Lung (tissue), 12 donors: ENCODE results near the gene HEPACAM. TPM values are rescaled to one million over a fixed set of nuclear protein-coding genes. Genes with fewer than 3 reads are reported as not detected.

Experiments
- ATAC-seq: fragments of 200-7000 bp; cut with Tn5 transposase; one replicate; pipeline ENCODE4 v1.9.1; 2020; ENCODE audit warnings: moderate number of reproducible peaks; ENCODE audit not compliant: insufficient read depth, low FRiP score
- DNase-seq, 3 donors: peaks; one replicate each; pipeline ENCODE4 v3.0.0-alpha.2; 2013 to 2017
- H3K27ac ChIP-seq, 2 donors: one replicate each; pipeline ENCODE4 v1.5.1; 2013; ENCODE audit warnings: mild to moderate bottlenecking in 2 of 2, moderate library complexity in 2 of 2, control low read depth in 1 of 2, inconsistent platforms in 1 of 2, low read depth in 1 of 2, low read length in 1 of 2
- H3K27me3 ChIP-seq, 3 donors: one replicate each; pipeline ENCODE4 v1.5.1; 2013; ENCODE audit warnings: low read length in 2 of 3; ENCODE audit not compliant: control insufficient read depth in 3 of 3, insufficient read depth in 3 of 3
- H3K36me3 ChIP-seq, 4 donors: one replicate each; pipeline ENCODE4 v1.5.1; 2013; ENCODE audit warnings: low read length in 4 of 4, mild to moderate bottlenecking in 1 of 4, moderate library complexity in 1 of 4; ENCODE audit not compliant: control insufficient read depth in 4 of 4, insufficient read depth in 4 of 4
- H3K4me1 ChIP-seq, 5 donors: one replicate each; pipeline ENCODE4 v1.5.1; 2013; ENCODE audit warnings: low read length in 5 of 5, mild to moderate bottlenecking in 2 of 5, moderate library complexity in 1 of 5; ENCODE audit not compliant: control insufficient read depth in 5 of 5, insufficient read depth in 5 of 5
- H3K4me3 ChIP-seq: one replicate; pipeline ENCODE4 v1.5.1; 2013; ENCODE audit warnings: mild to moderate bottlenecking, control low read depth, moderate library complexity
- H3K9ac ChIP-seq, 2 donors: one replicate each; pipeline ENCODE4 v1.5.1; 2013; ENCODE audit warnings: low read length in 2 of 2, control low read depth in 1 of 2; ENCODE audit not compliant: insufficient read depth in 1 of 2
- H3K9me3 ChIP-seq, 4 donors: one replicate each; pipeline ENCODE4 v1.5.1; 2013; ENCODE audit warnings: low read length in 3 of 4, mild to moderate bottlenecking in 1 of 4, moderate library complexity in 1 of 4; ENCODE audit not compliant: control insufficient read depth in 4 of 4, insufficient read depth in 3 of 4
- WGBS, 2 donors: extraction: QIAGEN DNeasy Blood & Tissue Kit; methylation state at CpG; one replicate each; pipeline ENCODE4 v1.1.7; 2013; 5-methylcytosine and 5-hydroxymethylcytosine counted together
- polyA plus RNA-seq, 2 donors: library from polyadenylated mRNA; stranded (reverse); fragments of 200-250 nt; gene quantifications; one replicate each; pipeline ENCODE4 v1.2.1, GENCODE V29; 2013
- total RNA-seq, 2 donors: library from RNA; depleted of rRNA in 1 of 2; stranded (reverse); fragments of >200 nt in 1 of 2; gene quantifications; one replicate each; pipeline ENCODE4 v1.2.1, GENCODE V29; 2014 to 2021
- TF ChIP-seq, protein P1 (sequence below): IDR thresholded peaks from 2 replicates; pipeline ENCODE4 v1.5.1; 2012; ENCODE audit warnings: mild to moderate bottlenecking; ENCODE audit errors: control extremely low read depth, extremely low read depth
- donor health status: control.
- donor health status: control.
- donor health status: Bipolar disorder and iron deficiency.
- donor health status: healthy.
- donor health status: DM: yes; HTN: yes; CAD: no.

HEPACAM gene
- total and polyA plus RNA-seq, 4 donors = 0.02 TPM; not detected in 3

DNA sequence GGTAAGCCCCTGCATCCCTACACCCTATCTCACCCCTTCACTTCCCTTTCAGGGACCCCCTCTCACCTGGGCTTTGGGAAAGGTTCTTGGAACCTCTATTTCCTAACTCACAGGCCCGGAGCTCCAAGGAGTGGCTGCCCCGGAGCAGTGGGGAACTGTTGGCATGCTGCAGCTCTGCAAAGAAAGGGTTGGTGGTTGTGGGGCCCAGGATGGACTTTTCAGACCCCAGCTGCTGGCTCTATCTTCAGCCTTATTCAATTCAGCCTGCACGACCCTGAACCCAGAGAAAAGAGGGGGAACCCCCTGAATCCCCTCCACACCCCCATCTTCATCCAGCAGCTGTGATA, 48.2 kb downstream of the HEPACAM start:
- Histone ChIP-seq H3K27me3 (no peaks in the 10 kb centered on the region), H3K9ac (no peak overlapping the region), H3K4me3 (no peak overlapping the region), H3K36me3 (peaks cover 0 to 3% (median 0%) of the 10 kb centered on the region in 4 donors), H3K4me1 (peaks cover 0 to 21% (median 11%) of the 10 kb centered on the region in 5 donors), H3K9me3 (no peaks in the 10 kb centered on the region), H3K27ac (no peak overlapping the region)
- WGBS, 2 donors = 77 to 88% methylated on average over 3 of the region's 3 CpGs
- no peak for ATAC-seq
- TF ChIP-seq, protein P1, sequence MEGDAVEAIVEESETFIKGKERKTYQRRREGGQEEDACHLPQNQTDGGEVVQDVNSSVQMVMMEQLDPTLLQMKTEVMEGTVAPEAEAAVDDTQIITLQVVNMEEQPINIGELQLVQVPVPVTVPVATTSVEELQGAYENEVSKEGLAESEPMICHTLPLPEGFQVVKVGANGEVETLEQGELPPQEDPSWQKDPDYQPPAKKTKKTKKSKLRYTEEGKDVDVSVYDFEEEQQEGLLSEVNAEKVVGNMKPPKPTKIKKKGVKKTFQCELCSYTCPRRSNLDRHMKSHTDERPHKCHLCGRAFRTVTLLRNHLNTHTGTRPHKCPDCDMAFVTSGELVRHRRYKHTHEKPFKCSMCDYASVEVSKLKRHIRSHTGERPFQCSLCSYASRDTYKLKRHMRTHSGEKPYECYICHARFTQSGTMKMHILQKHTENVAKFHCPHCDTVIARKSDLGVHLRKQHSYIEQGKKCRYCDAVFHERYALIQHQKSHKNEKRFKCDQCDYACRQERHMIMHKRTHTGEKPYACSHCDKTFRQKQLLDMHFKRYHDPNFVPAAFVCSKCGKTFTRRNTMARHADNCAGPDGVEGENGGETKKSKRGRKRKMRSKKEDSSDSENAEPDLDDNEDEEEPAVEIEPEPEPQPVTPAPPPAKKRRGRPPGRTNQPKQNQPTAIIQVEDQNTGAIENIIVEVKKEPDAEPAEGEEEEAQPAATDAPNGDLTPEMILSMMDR = no peak
- DNase-seq = no peak

DNA sequence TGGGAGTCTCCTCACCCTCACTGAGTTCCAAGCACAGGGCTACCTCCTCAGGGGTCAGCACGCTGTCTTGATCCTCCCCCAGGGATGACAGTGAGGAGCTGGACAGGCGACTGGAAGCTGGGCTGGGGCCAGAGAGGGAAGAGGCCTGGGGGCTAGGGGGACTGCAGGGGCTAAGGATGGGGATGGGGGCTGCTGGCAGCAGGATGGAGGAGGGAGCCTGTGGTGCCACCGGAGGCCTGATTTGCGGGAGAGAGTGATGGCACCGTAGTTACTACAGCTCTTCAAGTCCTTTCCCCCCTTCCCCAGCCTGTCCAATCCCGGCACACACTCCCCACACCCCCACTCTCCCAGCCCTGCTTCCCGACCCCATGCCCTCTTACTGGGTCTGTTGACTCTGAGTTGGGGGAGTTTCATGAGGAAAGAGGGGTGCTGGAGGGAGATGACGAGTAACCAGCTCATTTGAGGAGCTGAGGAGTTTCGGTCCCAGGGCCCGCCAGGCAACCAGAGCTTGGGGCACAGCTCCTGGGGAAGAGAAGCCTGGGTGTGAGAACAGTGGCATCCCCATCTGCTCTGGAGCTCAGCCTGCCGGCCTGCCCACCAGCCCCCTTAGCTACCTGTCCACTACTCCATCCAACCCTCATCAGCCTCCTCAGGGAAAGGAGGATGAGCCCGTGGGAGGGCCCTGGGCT, 48.7 kb downstream of the HEPACAM start:
- H3K4me1 ChIP-seq = peaks cover 0 to 22% (median 11%) of the 10 kb centered on the region in 5 donors
- TF ChIP-seq, protein P1 = no peak
- 81 to 92% methylated on average over 12 of the region's 12 CpGs for WGBS, 2 donors
- ATAC-seq (no peak), DNase-seq (no peak)
- no peak overlapping the region for H3K27ac ChIP-seq
- no peaks in the 10 kb centered on the region for H3K27me3 ChIP-seq
- peaks cover 0 to 3% (median 0%) of the 10 kb centered on the region in 4 donors for H3K36me3 ChIP-seq
- no peak overlapping the region for H3K9ac ChIP-seq
- H3K4me3 ChIP-seq = no peak overlapping the region
- no peaks in the 10 kb centered on the region for H3K9me3 ChIP-seq

DNA sequence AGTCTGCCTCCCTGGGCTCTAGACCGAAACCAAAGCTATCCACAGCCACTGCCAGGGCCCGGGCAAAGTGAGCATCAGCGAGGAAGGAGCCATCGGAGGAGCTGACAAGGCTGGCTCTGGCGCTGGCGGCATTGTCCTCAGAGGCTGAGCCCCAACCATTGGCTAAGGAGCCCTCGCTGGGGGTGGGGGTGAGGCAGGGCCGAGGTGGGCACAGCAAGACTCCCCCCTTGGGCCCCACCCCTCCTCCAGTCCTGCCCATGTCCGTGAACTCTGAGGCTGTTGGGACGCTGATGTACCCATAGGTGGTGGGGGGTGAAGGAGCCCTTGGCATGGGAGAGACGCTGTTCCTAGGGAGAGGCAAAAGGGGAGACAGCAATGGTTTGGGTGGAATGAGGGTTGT, 49.4 kb downstream of the HEPACAM start:
- no peak for DNase-seq
- 86 to 94% methylated on average over 11 of the region's 11 CpGs for WGBS, 2 donors
- Histone ChIP-seq H3K9ac (no peak overlapping the region), H3K4me3 (no peak overlapping the region), H3K4me1 (peaks cover 0 to 22% (median 11%) of the 10 kb centered on the region in 5 donors), H3K27ac (no peak overlapping the region), H3K27me3 (no peaks in the 10 kb centered on the region), H3K36me3 (peaks cover 0 to 2% (median 0%) of the 10 kb centered on the region in 4 donors), H3K9me3 (no peaks in the 10 kb centered on the region)
- no peak for ATAC-seq
- TF ChIP-seq, protein P1 = no peak
